Astrocyte (in vitro differentiated cells and primary cell): ENCODE results near the gene UBE3C. TPM values are rescaled to one million over a fixed set of nuclear protein-coding genes. Genes with fewer than 3 reads are reported as not detected.

ENCODE experiments used
- DNase-seq: peaks from one replicate; pipeline ENCODE4 v3.0.0-alpha.2; 2010; ENCODE audit warnings: low read depth
- FAIRE-seq: peaks from 2 replicates; lab custom pipeline; 2011; peaks lifted over from hg19 to GRCh38; lab: Jason Lieb, UNC
- H2AFZ ChIP-seq: 2 replicates; pipeline ENCODE4 v1.6.0; 2012; ENCODE audit warnings: low read depth, low read length, inconsistent platforms
- H3K27ac ChIP-seq: 2 replicates; pipeline ENCODE4 v1.5.1; 2011; ENCODE audit warnings: low read depth, low read length, inconsistent platforms
- H3K27me3 ChIP-seq: 2 replicates; pipeline ENCODE4 v1.6.0; 2011; ENCODE audit warnings: low read length, inconsistent platforms; ENCODE audit not compliant: insufficient read depth
- H3K36me3 ChIP-seq: 2 replicates; pipeline ENCODE4 v1.5.1; 2011; ENCODE audit warnings: low read length, inconsistent platforms; ENCODE audit not compliant: insufficient read depth
- H3K4me1 ChIP-seq: 2 replicates; pipeline ENCODE4 v1.5.1; 2011; ENCODE audit warnings: low read length, inconsistent platforms; ENCODE audit not compliant: insufficient read depth
- H3K4me2 ChIP-seq: 2 replicates; pipeline ENCODE4 v1.6.0; 2012; ENCODE audit warnings: low read length, inconsistent platforms
- H3K4me3 ChIP-seq: 2 replicates; pipeline ENCODE4 v1.5.1; 2011; ENCODE audit warnings: low read depth, mild to moderate bottlenecking, low read length, inconsistent platforms; ENCODE audit not compliant: insufficient read depth
- H3K79me2 ChIP-seq: 2 replicates; pipeline ENCODE4 v1.6.0; 2012; ENCODE audit warnings: mild to moderate bottlenecking, low read length, inconsistent platforms; ENCODE audit not compliant: insufficient read depth
- H3K9ac ChIP-seq: 2 replicates; pipeline ENCODE4 v1.6.0; 2012; ENCODE audit warnings: mild to moderate bottlenecking, low read length, inconsistent platforms
- H3K9me3 ChIP-seq: 2 replicates; pipeline ENCODE4 v1.5.1; 2012; ENCODE audit warnings: low read depth, mild to moderate bottlenecking, low read length, inconsistent platforms; ENCODE audit not compliant: insufficient read depth
- H4K20me1 ChIP-seq: 2 replicates; pipeline ENCODE4 v1.6.0; 2012; ENCODE audit warnings: low read length, inconsistent platforms; ENCODE audit not compliant: insufficient read depth
- H3K27ac Mint-ChIP-seq: one replicate; pipeline ENCODE4 v1.8.0; 2021; ENCODE audit warnings: mild to moderate bottlenecking, mixed read lengths; ENCODE audit not compliant: unreplicated experiment
- H3K27me3 Mint-ChIP-seq: one replicate; pipeline ENCODE4 v1.8.0; 2021; ENCODE audit warnings: low read depth, mixed read lengths; ENCODE audit not compliant: unreplicated experiment
- H3K36me3 Mint-ChIP-seq: one replicate; pipeline ENCODE4 v1.8.0; 2021; ENCODE audit warnings: low read depth, mixed read lengths; ENCODE audit not compliant: unreplicated experiment
- H3K4me1 Mint-ChIP-seq: one replicate; pipeline ENCODE4 v1.8.0; 2021; ENCODE audit warnings: low read depth, mixed read lengths; ENCODE audit not compliant: unreplicated experiment
- H3K4me3 Mint-ChIP-seq: one replicate; pipeline ENCODE4 v1.8.0; 2021; ENCODE audit warnings: mild to moderate bottlenecking, moderate library complexity, mixed read lengths; ENCODE audit not compliant: unreplicated experiment
- H3K9me3 Mint-ChIP-seq: one replicate; pipeline ENCODE4 v1.8.0; 2021; ENCODE audit warnings: mild to moderate bottlenecking, mixed read lengths; ENCODE audit not compliant: unreplicated experiment
- EZH2 ChIP-seq: IDR thresholded peaks from 2 replicates; pipeline ENCODE4 v1.6.1; 2012; ENCODE audit warnings: mild to moderate bottlenecking, low read length, inconsistent platforms; ENCODE audit not compliant: insufficient read depth
- total RNA-seq: library from RNA; stranded (reverse); gene quantifications from 2 replicates; pipeline ENCODE4 v1.2.1, GENCODE V29; 2021
- TF ChIP-seq, protein P1 (sequence below): IDR thresholded peaks from 2 replicates; pipeline ENCODE4 v1.5.1; 2011; ENCODE audit warnings: low read depth, mild to moderate bottlenecking, inconsistent platforms, low read length, moderate library complexity; ENCODE audit not compliant: insufficient read depth

Gene UBE3C
- total RNA-seq, 1 donor from 2014 or later, result 76.9 TPM

GRCh38 chr7:157192861-157193260 is 54.1 kb downstream of the UBE3C start:
- peaks cover 3% of the 10 kb centered on the region for H3K9me3 ChIP-seq
- no peaks in the 10 kb centered on the region for H3K27me3 ChIP-seq
- H3K27ac ChIP-seq, result no peak overlapping the region
- H3K4me3 Mint-ChIP-seq, result no peak overlapping the region
- peaks cover 8% of the 10 kb centered on the region for H3K4me1 Mint-ChIP-seq
- H3K79me2 ChIP-seq, result peaks cover 19% of the 10 kb centered on the region
- H3K27ac Mint-ChIP-seq, result no peak overlapping the region
- H2AFZ ChIP-seq, result no peak overlapping the region
- H3K36me3 Mint-ChIP-seq, result peaks cover 31% of the 10 kb centered on the region
- H3K4me3 ChIP-seq, result no peak overlapping the region
- H3K9ac ChIP-seq, result no peak overlapping the region
- TF ChIP-seq, protein P1, sequence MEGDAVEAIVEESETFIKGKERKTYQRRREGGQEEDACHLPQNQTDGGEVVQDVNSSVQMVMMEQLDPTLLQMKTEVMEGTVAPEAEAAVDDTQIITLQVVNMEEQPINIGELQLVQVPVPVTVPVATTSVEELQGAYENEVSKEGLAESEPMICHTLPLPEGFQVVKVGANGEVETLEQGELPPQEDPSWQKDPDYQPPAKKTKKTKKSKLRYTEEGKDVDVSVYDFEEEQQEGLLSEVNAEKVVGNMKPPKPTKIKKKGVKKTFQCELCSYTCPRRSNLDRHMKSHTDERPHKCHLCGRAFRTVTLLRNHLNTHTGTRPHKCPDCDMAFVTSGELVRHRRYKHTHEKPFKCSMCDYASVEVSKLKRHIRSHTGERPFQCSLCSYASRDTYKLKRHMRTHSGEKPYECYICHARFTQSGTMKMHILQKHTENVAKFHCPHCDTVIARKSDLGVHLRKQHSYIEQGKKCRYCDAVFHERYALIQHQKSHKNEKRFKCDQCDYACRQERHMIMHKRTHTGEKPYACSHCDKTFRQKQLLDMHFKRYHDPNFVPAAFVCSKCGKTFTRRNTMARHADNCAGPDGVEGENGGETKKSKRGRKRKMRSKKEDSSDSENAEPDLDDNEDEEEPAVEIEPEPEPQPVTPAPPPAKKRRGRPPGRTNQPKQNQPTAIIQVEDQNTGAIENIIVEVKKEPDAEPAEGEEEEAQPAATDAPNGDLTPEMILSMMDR, result no peak
- no peak for TF ChIP-seq EZH2
- H3K27me3 Mint-ChIP-seq, result no peaks in the 10 kb centered on the region
- FAIRE-seq (no peak), DNase-seq (no peak)
- peaks cover 5% of the 10 kb centered on the region for H3K4me1 ChIP-seq
- no peaks in the 10 kb centered on the region for H3K9me3 Mint-ChIP-seq
- H3K4me2 ChIP-seq, result no peak overlapping the region
- peaks cover 41% of the 10 kb centered on the region for H4K20me1 ChIP-seq
- H3K36me3 ChIP-seq, result peaks cover 34% of the 10 kb centered on the region

GRCh38 chr7:157193274-157193673 is 54.5 kb downstream of the UBE3C start:
- no peaks in the 10 kb centered on the region for H3K27me3 Mint-ChIP-seq
- TF ChIP-seq EZH2, result no peak
- TF ChIP-seq, protein P1, result no peak
- H3K4me3 Mint-ChIP-seq, result no peak overlapping the region
- H3K9me3 ChIP-seq, result peaks cover 3% of the 10 kb centered on the region
- no peak overlapping the region for H3K4me3 ChIP-seq
- no peak for DNase-seq
- H3K36me3 ChIP-seq, result peaks cover 34% of the 10 kb centered on the region
- H3K4me1 ChIP-seq, result peaks cover 5% of the 10 kb centered on the region
- peaks cover 33% of the 10 kb centered on the region for H3K36me3 Mint-ChIP-seq
- no peak overlapping the region for H3K9ac ChIP-seq
- H3K9me3 Mint-ChIP-seq, result no peaks in the 10 kb centered on the region
- peaks cover 44% of the 10 kb centered on the region for H4K20me1 ChIP-seq
- no peak overlapping the region for H3K4me2 ChIP-seq
- no peak overlapping the region for H2AFZ ChIP-seq
- H3K27me3 ChIP-seq, result no peaks in the 10 kb centered on the region
- peaks cover 19% of the 10 kb centered on the region for H3K79me2 ChIP-seq
- no peak for FAIRE-seq
- H3K27ac ChIP-seq, result no peak overlapping the region
- H3K4me1 Mint-ChIP-seq, result peaks cover 8% of the 10 kb centered on the region
- H3K27ac Mint-ChIP-seq, result peak overlapping the region; percentile 62

DNA sequence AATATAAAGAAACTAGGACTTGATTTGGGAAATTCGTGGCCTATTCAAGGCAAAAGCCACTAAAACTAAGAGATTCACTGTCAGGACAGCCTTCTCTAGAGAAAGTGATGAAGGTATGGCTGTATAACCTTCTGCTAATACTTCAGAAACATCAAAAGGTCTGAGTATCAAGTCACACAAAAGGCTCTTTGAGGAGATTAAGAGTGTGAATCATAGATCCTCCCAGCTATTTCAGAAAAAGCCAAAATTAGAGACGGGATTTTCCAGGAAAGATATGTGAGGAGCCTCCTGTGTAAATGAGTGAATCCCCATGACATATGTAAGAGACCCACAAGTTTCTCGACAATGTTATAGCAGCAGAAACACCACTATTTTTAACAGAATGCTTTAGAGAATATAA is 56.2 kb downstream of the UBE3C start:
- no peak for TF ChIP-seq EZH2
- TF ChIP-seq, protein P1, result no peak
- Mint-ChIP-seq H3K27me3 (no peaks in the 10 kb centered on the region), H3K4me3 (no peak overlapping the region), H3K9me3 (no peaks in the 10 kb centered on the region), H3K27ac (no peak overlapping the region), H3K36me3 (peaks cover 31% of the 10 kb centered on the region), H3K4me1 (peaks cover 8% of the 10 kb centered on the region)
- H3K4me2 ChIP-seq, result no peak overlapping the region
- FAIRE-seq, result no peak
- peaks cover 3% of the 10 kb centered on the region for H3K9me3 ChIP-seq
- no peak overlapping the region for H3K9ac ChIP-seq
- H3K27ac ChIP-seq, result no peak overlapping the region
- H2AFZ ChIP-seq, result no peak overlapping the region
- DNase-seq, result peak; percentile 1
- peaks cover 44% of the 10 kb centered on the region for H4K20me1 ChIP-seq
- peaks cover 27% of the 10 kb centered on the region for H3K36me3 ChIP-seq
- H3K79me2 ChIP-seq, result peaks cover 19% of the 10 kb centered on the region
- peaks cover 5% of the 10 kb centered on the region for H3K4me1 ChIP-seq
- no peak overlapping the region for H3K4me3 ChIP-seq
- no peaks in the 10 kb centered on the region for H3K27me3 ChIP-seq
